KBM-7 (cell line): Measurements from ENCODE around the gene ADGRA3.

Source experiments
- DNase-seq: peaks from one replicate; pipeline ENCODE4 v3.0.0-alpha.2; 2015
- in situ Hi-C: fragments of 300-500 bp; cut with MboI; formaldehyde crosslinking; loops from 2 replicates; pipeline ENCODE4 v1.14.3; 2020; ENCODE audit warnings: low sequenced_read_pairs, low pct_unique_long_range_greater_than_20kb, mixed read lengths

ADGRA3 gene

GRCh38 chr4:22515145-22515887 is 550 bp downstream of the ADGRA3 start:
- peak; percentile 81 for DNase-seq
- in situ Hi-C loops = no loop called here

GRCh38 chr4:22514481-22514880 is 1.4 kb downstream of the ADGRA3 start:
- in situ Hi-C loops = no loop called here
- peak; percentile 41 for DNase-seq

- peak; percentile 34 for DNase-seq
- in situ Hi-C loops = no loop called here
These were observed 1.9 kb downstream of the ADGRA3 start for GRCh38 chr4:22514001-22514400.

GRCh38 chr4:22512306-22512705 is 3.6 kb downstream of the ADGRA3 start:
- in situ Hi-C loops = no loop called here
- no peak for DNase-seq

GRCh38 chr4:22510750-22511149 is 5.1 kb downstream of the ADGRA3 start:
- in situ Hi-C loops = no loop called here
- DNase-seq = no peak

- in situ Hi-C loops = no loop called here
- DNase-seq = no peak
These were observed 7.5 kb downstream of the ADGRA3 start for GRCh38 chr4:22508376-22508775.

GRCh38 chr4:22504922-22505321 is 10.9 kb downstream of the ADGRA3 start:
- no peak for DNase-seq
- in situ Hi-C loops = no loop called here

GRCh38 chr4:22504447-22504846 is 11.4 kb downstream of the ADGRA3 start:
- no peak for DNase-seq
- in situ Hi-C loops = no loop called here

- DNase-seq = no peak
- in situ Hi-C loops = no loop called here
These were observed 12.7 kb downstream of the ADGRA3 start for GRCh38 chr4:22502895-22503814.

GRCh38 chr4:22501715-22502095 is 14.2 kb downstream of the ADGRA3 start:
- in situ Hi-C loops = no loop called here
- DNase-seq = no peak

GRCh38 chr4:22500831-22501714 is 14.8 kb downstream of the ADGRA3 start:
- in situ Hi-C loops = no loop called here
- DNase-seq = no peak

GRCh38 chr4:22500128-22500611 is 15.7 kb downstream of the ADGRA3 start:
- in situ Hi-C loops = no loop called here
- DNase-seq = no peak

GRCh38 chr4:22498866-22499265 is 17.0 kb downstream of the ADGRA3 start:
- DNase-seq = no peak

GRCh38 chr4:22496165-22496813 is 19.6 kb downstream of the ADGRA3 start:
- no peak for DNase-seq
- in situ Hi-C loops = no loop called here

More at GRCh38 chr4:22498866-22499265, 17.0 kb downstream of the ADGRA3 start:
- in situ Hi-C loops = no loop called here

- DNase-seq = no peak
- in situ Hi-C loops = no loop called here
These were observed 22.3 kb downstream of the ADGRA3 start for GRCh38 chr4:22493523-22493922.

GRCh38 chr4:22492987-22493386 is 22.9 kb downstream of the ADGRA3 start:
- no peak for DNase-seq
- in situ Hi-C loops = no loop called here

- DNase-seq = no peak
- in situ Hi-C loops = no loop called here
These were observed 23.9 kb downstream of the ADGRA3 start for GRCh38 chr4:22491939-22492338.

GRCh38 chr4:22490718-22491315 is 25.0 kb downstream of the ADGRA3 start:
- DNase-seq = no peak
- in situ Hi-C loops = no loop called here
